ENCODE results near the gene C1QC.

C1QC gene

GRCh38 chr1:22629886-22630285 is 13.5 kb upstream of the C1QC start:
- no peak for TF ChIP-seq CTCF (IDR thresholded peaks at IDR 0.05)

- no peak for TF ChIP-seq CTCF (IDR thresholded peaks at IDR 0.05)
Measured at GRCh38 chr1:22633697-22634463, 9.6 kb upstream of the C1QC start.

- no peak for TF ChIP-seq CTCF (IDR thresholded peaks at IDR 0.05)
Measured at GRCh38 chr1:22635436-22635835, 8.0 kb upstream of the C1QC start.

GRCh38 chr1:22636353-22636752 is 7.1 kb upstream of the C1QC start, which contains the start of gene C1QA:
Gene C1QA (plus strand): TSS chr1:22636628. CDS start chr1:22637617, 989 bp downstream.
- TF ChIP-seq CTCF (IDR thresholded peaks at IDR 0.05): no peak

GRCh38 chr1:22636927-22637326 is 6.5 kb upstream of the C1QC start:
- no peak for TF ChIP-seq CTCF (IDR thresholded peaks at IDR 0.05)

GRCh38 chr1:22637907-22638445 is 5.5 kb upstream of the C1QC start:
- TF ChIP-seq CTCF (IDR thresholded peaks at IDR 0.05): no peak

- TF ChIP-seq CTCF (IDR thresholded peaks at IDR 0.05): no peak
Measured at GRCh38 chr1:22638476-22639234, 4.8 kb upstream of the C1QC start.
